COLO668 (cell line): ENCODE results near the gene RIN2.
A peak's percentile ranks its signal among the peaks of the same experiment; 100 is the strongest.

Experiments
- DNase-seq: peaks from one replicate; lab custom pipeline; 2025; ENCODE audit not compliant: unreplicated experiment; lab: John Stamatoyannopoulos, UW

The RIN2 gene, protein sequence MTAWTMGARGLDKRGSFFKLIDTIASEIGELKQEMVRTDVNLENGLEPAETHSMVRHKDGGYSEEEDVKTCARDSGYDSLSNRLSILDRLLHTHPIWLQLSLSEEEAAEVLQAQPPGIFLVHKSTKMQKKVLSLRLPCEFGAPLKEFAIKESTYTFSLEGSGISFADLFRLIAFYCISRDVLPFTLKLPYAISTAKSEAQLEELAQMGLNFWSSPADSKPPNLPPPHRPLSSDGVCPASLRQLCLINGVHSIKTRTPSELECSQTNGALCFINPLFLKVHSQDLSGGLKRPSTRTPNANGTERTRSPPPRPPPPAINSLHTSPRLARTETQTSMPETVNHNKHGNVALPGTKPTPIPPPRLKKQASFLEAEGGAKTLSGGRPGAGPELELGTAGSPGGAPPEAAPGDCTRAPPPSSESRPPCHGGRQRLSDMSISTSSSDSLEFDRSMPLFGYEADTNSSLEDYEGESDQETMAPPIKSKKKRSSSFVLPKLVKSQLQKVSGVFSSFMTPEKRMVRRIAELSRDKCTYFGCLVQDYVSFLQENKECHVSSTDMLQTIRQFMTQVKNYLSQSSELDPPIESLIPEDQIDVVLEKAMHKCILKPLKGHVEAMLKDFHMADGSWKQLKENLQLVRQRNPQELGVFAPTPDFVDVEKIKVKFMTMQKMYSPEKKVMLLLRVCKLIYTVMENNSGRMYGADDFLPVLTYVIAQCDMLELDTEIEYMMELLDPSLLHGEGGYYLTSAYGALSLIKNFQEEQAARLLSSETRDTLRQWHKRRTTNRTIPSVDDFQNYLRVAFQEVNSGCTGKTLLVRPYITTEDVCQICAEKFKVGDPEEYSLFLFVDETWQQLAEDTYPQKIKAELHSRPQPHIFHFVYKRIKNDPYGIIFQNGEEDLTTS

GRCh38 chr20:19758133-19758500 is at the start of gene RIN2:
Gene RIN2 (plus strand): TSS chr20:19758258. CDS start chr20:19889602, 131,344 bp downstream.
- peak; percentile 47 for DNase-seq

DNA sequence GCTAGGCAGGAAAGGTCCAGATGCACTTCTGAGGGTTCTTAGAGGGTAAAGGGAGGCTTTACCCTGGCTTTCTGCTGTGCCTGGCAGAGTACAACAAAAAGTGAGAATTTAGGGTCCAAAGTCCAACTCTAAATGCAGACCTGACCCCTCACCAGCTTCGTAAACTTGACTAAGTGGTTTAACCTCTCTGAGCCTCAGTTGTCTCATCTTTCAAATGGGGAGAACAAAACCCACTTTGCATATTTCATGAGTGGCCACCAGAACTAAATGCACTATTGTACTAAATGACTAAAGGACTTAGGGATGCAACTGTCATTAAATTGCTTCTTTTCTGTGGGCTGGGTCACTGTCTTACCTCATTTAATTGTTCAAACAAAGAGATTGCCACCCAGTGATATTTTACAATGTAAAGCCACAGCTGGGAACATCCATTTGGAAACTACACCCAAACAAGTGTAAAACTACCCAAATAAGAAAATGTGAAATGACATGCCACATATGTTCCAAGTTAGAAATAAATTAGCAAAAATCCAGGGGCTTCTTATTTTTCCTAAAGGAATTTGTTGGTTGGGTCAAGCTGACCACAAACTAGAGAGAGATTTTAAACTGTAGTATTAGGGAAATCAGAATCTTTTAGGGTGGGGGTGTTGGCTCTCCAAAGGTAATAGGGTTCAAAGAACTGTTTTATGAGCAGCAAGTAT is 48.3 kb upstream of the RIN2 start:
- no peak for DNase-seq

DNA sequence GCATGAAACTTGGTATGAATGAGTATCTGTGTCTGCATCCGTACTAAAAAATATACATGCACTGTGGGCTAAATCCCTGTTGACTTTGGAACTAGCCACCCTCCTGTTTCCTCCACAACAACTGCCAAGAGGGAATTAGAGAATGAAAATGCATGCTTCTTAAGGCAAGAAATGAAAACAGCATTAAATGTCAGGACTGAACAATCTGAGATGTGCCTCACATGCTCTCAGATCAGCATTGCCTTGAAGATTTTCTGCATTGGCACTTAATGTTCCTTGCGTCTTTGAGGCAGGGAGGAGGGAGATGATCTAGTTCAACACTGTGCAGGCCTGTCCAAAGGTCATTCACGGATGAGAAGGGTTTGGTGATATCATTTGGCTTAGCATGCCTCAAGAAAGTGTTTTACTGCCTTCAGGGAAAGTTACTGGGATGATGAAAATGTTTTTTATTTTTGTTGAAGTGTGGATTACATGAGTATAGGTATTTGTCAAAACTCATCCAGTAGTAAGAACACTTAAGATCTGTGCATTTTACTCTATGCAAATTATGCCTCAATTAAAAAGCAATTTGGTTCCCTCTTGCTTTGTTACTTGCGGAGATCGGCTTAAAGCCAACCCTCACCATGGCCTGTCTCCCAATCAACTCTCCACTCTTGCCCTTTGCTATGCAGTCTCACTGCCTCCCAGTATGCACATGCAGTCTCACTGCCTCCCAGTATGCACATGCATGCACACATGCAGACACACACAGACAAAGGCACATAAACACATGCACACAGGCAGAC is 47.5 kb upstream of the RIN2 start:
- DNase-seq = no peak

GRCh38 chr20:19711126-19711525 is 46.9 kb upstream of the RIN2 start:
- DNase-seq = no peak

DNA sequence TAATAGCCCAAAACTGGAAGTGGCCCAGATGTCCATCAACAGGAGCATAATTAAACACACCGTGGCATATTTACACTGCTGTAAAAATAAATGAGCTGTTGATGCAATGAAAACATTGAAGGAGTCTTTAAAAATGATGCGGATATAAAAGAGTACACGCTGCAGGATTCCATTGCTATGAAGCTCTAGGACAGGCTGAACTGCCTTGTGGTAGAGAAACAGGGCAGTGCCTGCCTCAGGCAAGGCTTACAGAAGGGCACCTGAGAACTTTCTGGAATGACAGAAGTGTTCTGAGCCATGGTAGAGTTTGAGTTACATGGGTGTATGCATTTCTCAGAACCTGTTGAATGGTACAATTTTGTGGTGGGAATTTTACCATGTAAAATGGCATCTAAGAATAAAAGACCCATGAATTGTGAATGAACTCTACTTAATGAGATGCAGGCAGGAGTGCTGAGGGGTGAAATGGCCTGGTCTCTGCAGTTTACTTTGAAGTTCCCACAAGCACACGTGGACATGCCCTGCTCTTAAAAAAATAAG is 45.3 kb upstream of the RIN2 start:
- no peak for DNase-seq

DNA sequence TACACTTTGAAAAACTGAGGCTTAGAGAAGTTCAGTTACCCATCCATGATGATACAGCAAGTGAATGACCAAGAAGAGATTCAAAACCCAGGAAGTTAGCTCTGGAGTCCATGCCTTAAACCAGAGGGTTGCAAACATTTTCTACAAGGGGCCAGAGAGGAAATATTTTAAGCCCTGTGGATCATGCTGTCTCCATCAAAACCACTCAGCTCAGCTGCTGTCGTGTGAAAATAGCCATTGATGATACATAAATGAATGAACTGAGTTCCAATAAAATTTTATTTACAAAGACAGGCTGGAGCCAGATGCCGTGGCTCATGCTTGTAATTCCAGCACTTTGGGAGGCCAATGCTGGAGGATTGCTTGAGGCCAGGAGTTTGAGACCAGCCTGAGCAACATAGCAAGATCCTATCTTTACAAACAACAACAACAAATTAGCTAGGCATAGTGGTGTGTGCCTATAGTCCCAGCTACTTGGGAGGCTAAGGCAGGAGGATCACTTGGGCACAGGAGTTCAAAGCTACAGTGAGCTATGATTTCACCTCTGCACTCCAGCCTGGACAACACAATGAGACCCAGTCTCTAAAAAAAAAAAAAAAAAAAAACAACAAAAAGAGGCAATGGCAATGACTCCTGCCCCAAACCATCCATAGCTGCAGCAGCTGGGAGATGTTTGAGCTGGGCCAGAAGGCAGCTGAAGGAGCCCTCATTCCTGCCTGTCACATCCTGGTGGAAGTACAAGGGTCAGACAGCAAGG is 44.1 kb upstream of the RIN2 start:
- no peak for DNase-seq

DNA sequence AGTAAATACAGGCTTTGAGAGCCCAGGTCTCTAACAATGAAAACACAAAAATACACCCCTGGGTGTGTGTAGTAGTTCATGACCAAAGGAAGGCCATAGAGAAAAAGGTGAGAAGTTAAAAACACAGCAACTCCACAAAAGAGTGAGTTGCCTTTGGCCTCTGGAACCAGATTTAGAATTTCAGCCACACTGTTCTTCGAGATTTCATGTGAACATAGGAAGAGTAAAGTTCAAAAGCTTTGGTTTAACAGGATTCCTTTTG is 43.5 kb upstream of the RIN2 start:
- no peak for DNase-seq

DNA sequence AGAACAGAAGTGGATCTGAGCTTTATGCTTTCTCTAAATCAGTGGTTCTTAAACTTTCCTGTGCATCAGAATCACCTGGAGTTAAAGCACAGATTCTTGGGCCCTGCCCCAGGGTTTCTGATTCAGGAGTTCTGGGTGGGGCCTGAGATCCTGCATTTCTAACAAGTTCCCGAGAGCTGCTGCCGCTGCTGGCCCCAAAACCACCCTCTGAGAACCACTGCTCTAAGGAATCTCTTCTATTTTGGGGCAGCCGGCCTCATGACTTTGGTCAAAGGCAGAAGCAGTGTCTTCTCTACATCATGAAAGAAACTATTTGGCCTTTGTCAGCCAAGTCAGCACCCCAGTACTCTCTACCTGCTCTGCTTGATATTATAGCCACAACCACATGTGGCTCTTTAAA is 42.1 kb upstream of the RIN2 start:
- no peak for DNase-seq

DNA sequence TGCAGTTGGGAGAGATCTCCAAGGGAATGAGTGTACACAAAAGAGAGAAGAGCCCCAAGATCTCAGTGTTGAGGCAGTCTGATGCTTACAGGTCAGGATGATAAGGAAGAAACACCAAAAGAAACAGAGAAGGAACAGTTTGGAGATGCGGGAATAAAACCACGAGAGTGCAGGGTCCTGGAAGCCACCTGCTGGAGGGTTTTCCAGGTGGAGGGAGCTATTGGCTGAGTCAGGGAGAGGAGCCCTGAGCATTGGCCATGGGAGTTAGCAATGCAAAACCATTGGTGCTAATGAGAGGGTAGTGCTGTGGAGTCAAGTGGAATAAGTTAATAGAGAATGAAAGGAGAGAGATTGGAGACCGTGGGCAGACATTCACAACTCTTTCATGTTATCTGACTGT is 39.2 kb upstream of the RIN2 start:
- DNase-seq = no peak

- no peak for DNase-seq
These were observed 37.1 kb upstream of the RIN2 start for GRCh38 chr20:19720991-19721390.

DNA sequence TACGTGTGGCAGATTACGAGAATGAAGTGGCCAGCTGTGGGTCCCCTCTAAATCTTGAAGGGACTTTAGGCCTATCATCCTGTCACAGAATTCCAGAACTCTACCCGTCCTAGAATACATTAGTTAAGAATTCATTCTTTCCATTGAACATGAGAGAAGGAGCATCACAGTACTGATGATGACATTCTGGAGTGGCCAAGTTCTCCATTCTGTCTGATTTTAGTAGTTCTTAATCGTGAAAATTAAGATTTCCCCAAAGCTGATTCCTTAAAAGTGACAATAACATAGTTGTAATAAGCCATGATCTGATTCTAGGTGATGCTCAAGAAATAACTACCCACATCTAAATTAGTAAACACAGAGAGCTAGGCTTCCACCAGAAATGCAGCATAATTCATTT is 35.0 kb upstream of the RIN2 start:
- no peak for DNase-seq

DNA sequence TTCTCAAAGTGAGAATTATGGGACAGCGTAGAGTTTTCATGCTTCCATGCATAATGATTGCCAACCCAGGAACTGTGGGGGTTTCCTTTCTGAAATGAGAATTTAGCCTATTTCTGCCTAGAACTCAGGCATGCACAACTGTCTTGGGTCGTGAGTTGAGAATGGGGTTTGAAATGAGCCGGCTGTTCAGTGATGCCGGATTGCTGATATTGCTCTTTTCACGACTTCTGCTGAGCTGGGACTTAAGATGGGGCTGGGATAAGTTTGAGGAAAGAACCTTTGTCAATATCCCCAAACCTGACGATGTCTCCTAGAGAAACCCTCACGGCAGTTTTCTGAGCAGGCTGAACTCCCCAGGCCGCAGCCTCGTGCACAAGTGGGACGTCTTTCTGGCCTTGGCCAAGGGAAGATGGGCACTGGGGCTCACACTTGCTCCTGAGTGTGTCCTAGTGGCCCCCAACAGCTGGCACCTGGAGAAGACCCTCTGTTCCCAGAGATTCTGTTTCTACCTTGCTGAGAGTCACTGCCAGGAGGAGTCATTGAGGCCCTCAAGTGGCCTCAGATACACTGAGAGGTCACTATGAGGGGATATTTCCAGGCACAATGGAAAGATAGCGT is 34.1 kb upstream of the RIN2 start:
- no peak for DNase-seq

- no peak for DNase-seq
These were observed 32.7 kb upstream of the RIN2 start for GRCh38 chr20:19725373-19725772.

DNA sequence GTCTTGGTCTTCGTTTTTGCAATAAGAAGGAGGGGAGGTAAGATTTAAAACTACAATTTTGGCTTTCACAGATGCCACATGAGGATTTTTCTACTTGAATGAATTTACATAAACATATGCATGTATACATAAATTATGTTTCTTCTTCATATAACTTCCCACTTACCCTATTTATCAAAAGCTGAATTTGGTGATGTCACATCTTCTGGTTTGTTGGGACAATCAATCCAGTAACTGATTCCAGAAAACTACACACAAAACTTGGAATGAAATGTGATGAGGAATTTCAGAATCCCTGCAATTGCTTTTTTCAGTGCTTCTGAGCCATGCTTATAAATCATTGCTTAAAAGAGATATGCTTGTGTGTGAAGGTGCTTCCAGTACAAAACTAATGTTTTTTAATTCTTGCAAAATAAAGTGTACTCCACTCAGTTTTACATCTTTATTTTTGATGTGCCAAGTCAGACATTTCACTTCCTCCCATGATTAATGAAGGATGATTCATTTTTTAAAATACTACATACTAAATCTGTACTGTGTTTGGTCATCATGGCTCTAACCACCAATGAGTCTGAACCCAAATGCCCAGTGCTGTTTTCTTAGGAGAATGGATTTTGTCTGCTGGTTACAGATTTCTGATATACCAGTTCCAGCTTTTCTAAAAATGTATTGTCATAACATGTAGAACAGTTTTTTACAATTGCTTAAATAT is 32.1 kb upstream of the RIN2 start:
- DNase-seq = no peak

DNA sequence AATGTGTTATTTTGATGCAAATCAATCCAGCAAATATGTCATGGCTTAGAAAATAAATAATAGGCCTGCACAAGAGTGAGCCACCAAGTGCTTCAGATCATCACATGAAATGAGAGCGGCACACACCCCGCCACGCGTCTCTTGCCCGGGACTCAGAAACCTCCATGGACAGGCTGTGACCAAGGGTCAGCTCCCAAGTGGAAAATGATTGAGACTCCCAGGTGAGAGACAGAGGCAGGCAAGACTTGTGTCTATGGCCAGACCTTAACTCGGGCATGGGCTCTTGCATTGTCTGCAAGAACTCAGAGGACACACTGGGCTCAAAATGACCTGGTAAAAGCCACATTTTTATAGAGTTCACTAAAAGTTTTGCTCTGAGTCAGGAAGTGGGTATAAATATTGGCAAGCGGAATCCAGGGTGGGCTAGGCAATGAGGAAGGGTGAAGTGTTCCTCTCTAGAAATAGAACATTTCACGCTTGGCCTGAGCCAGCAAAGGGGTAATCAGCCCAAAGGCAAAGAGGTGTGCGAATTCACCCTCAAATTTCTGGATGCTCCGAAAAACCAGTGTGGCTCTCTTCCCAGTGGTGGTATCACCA is 30.7 kb upstream of the RIN2 start:
- DNase-seq = no peak

- DNase-seq = no peak
These were observed 28.4 kb upstream of the RIN2 start for GRCh38 chr20:19729672-19730071.

- no peak for DNase-seq
These were observed 27.4 kb upstream of the RIN2 start for GRCh38 chr20:19730706-19731105.

GRCh38 chr20:19734811-19735210 is 23.2 kb upstream of the RIN2 start:
- DNase-seq = no peak

DNA sequence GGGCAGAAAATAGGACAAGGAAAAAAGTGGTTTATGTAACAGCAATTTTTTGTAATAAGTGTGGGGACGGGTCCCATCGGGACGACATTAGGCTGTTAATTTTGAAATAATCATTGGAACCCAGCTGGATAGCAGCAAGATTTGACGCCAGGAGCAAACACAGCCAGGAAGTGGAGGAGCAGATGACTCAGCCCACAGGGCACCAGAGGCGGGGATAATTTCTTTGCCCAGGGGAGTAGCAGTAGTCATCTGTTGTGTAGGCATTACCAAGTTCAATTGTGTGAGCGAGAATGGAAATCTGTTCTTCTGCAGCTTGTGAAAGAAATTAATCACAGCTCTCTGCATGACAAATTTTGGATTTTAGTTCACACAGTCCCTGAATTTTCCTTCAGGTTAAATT is 22.6 kb upstream of the RIN2 start:
- DNase-seq = peak; percentile 17
